ENCODE measurements around the gene FAM241A. TPM values are rescaled to one million over a fixed set of nuclear protein-coding genes. Genes with fewer than 3 reads are reported as not detected.

FAM241A gene
- total and polyA plus RNA-seq, 9 donors, result 1.0 to 4.9 (median 2.2) TPM

DNA sequence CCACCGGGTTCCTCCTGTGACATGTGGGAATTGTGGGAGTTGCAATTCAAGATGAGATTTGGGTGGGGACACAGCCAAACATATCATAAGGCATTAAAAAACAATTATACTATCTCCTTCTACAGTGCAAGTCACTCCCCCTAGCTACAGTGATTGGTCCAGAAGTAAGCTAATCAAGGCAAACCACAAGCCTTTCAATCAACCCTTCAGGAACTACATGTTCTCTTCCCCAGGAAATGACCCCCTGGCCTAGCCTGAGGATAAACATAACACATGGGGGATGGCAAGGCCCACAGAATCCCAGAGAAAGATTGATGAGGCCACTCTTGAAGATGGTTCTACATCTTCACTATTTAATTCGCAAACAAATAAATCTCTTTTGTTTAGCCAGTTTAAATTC is 25.2 kb upstream of the FAM241A start:
- no peak for DNase-seq
- intact Hi-C loops (cut with DNase I), result no loop called here
- Histone ChIP-seq H3K4me3 (no peak overlapping the region), H3K36me3 (no peaks in the 10 kb centered on the region), H3K4me1 (ENCODE audit: insufficient read depth) (no peaks in the 10 kb centered on the region), H3K9me3 (no peaks in the 10 kb centered on the region), H3K27ac (no peak overlapping the region), H3K27me3 (no peaks in the 10 kb centered on the region)
- WGBS, 3 donors, result 77 to 90% (median 81%) methylated on average over 2 of the region's 2 CpGs
- no peak for TF ChIP-seq POLR2A (IDR thresholded peaks at IDR 0.05)
- no peak for TF ChIP-seq EP300 (IDR thresholded peaks at IDR 0.05)
- TF ChIP-seq, protein P1, sequence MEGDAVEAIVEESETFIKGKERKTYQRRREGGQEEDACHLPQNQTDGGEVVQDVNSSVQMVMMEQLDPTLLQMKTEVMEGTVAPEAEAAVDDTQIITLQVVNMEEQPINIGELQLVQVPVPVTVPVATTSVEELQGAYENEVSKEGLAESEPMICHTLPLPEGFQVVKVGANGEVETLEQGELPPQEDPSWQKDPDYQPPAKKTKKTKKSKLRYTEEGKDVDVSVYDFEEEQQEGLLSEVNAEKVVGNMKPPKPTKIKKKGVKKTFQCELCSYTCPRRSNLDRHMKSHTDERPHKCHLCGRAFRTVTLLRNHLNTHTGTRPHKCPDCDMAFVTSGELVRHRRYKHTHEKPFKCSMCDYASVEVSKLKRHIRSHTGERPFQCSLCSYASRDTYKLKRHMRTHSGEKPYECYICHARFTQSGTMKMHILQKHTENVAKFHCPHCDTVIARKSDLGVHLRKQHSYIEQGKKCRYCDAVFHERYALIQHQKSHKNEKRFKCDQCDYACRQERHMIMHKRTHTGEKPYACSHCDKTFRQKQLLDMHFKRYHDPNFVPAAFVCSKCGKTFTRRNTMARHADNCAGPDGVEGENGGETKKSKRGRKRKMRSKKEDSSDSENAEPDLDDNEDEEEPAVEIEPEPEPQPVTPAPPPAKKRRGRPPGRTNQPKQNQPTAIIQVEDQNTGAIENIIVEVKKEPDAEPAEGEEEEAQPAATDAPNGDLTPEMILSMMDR (IDR thresholded peaks at IDR 0.05), result no peak

DNA sequence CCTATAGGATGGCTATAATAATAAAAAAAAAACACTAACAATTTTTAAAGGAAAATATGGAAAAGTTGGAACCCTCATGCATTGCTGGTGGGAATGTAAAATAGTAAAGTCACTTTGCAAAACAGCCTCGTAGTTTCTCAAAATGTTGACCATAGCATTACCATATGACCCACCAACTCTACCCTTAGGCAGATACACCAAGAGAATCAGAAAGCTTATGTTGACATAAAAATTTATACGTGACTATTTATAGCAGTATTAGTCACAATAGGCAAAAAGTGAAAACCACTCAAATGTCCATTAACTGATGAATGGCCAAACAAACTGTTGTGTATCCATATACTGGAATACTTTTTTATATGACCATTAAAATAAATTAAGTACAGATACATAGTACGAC is 19.8 kb upstream of the FAM241A start:
- no peaks in the 10 kb centered on the region for H3K9me3 ChIP-seq
- no peaks in the 10 kb centered on the region for H3K4me1 ChIP-seq (ENCODE audit: insufficient read depth)
- intact Hi-C loops (cut with DNase I), result no loop called here
- no peaks in the 10 kb centered on the region for H3K27me3 ChIP-seq
- no peak for DNase-seq
- TF ChIP-seq EP300 (IDR thresholded peaks at IDR 0.05) (no peak), POLR2A (IDR thresholded peaks at IDR 0.05) (no peak)
- TF ChIP-seq, protein P1 (IDR thresholded peaks at IDR 0.05), result no peak
- H3K27ac ChIP-seq, result no peak overlapping the region
- H3K4me3 ChIP-seq, result no peak overlapping the region
- whole genome bisulfite sequencing, 3 donors, result 74 to 78% (median 75%) methylated on average over 3 of the region's 3 CpGs
- no peaks in the 10 kb centered on the region for H3K36me3 ChIP-seq

DNA sequence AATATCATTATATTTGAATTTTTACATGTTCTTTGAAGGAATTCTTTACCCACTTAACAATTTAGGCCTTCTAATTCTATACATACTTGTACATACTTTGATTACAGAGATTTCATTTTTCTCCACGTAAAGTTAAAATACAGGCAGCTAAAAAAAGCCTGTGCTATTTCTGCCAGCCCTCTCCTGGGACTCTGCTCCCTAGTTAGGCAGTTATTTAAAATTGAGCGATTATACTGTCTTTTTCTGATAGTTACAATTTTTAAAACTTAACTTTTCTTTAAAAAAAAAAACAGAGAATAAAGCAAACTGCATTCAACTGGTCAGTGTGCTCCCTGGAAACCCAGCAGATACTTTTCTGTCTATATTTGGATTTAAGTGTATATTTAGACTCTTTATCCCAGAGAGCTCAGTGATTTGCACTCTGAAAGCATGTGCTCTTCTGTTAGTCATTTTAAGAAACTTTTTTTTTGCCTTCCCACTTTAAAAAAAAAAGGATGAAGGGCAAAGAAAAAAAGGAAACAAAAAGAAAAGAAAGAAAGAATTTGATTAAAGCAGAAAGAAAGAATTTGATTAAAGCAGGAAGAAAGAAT is 18.1 kb upstream of the FAM241A start:
- no peaks in the 10 kb centered on the region for H3K4me1 ChIP-seq (ENCODE audit: insufficient read depth)
- DNase-seq, result no peak
- H3K27me3 ChIP-seq, result no peaks in the 10 kb centered on the region
- no peak overlapping the region for H3K4me3 ChIP-seq
- H3K27ac ChIP-seq, result no peak overlapping the region
- TF ChIP-seq EP300 (IDR thresholded peaks at IDR 0.05) (no peak), POLR2A (IDR thresholded peaks at IDR 0.05) (no peak)
- TF ChIP-seq, protein P1 (IDR thresholded peaks at IDR 0.05), result no peak
- H3K9me3 ChIP-seq, result no peaks in the 10 kb centered on the region
- WGBS, 3 donors, result 35 to 55% (median 42%) methylated on average over 2 of the region's 2 CpGs
- intact Hi-C loops (cut with DNase I), result no loop called here
- H3K36me3 ChIP-seq, result no peaks in the 10 kb centered on the region

DNA sequence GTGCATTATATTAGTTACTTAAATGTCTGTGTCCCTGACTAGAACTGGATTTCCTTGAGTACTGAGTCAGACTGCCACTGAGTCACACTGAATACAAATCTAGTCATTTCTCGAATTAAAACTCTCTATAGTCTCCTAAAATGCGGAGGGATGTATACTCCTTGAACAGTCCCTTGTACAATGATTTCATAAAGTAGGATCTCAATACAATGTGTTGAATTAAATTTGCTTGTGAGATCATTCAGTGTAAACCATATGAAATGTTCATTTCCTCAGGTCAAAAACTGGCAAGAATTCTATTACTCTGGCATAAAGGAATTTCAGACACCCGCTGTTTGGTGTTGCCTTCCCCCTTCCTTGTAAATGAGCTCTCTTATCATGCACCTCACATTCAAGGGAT is 17.5 kb upstream of the FAM241A start:
- 70 to 80% (median 77%) methylated on average over 3 of the region's 3 CpGs for WGBS, 3 donors
- Histone ChIP-seq H3K4me1 (ENCODE audit: insufficient read depth) (no peaks in the 10 kb centered on the region), H3K4me3 (no peak overlapping the region), H3K36me3 (no peaks in the 10 kb centered on the region), H3K27me3 (no peaks in the 10 kb centered on the region), H3K9me3 (no peaks in the 10 kb centered on the region), H3K27ac (no peak overlapping the region)
- intact Hi-C loops (cut with DNase I), result no loop called here
- DNase-seq, result no peak
- TF ChIP-seq, protein P1 (IDR thresholded peaks at IDR 0.05), result no peak
- TF ChIP-seq POLR2A (IDR thresholded peaks at IDR 0.05) (no peak), EP300 (IDR thresholded peaks at IDR 0.05) (no peak)

Measured in ovary (tissue), 9 donors.